Mesodermal cell (in vitro differentiated cells): ENCODE data around the gene NCK1.
"Not testable (repeated sequence)": the region's sequence is repeated elsewhere in the genome, so short reads cannot be mapped to it uniquely, and the experiment has no call there.

Experiments used
- H3K27ac ChIP-seq: 2 replicates; pipeline ENCODE4 v1.7.0; 2013; ENCODE audit warnings: mild to moderate bottlenecking, low read depth, low read length, moderate library complexity; ENCODE audit not compliant: severe bottlenecking
- H3K36me3 ChIP-seq: 2 replicates; pipeline ENCODE4 v1.7.1; 2013; ENCODE audit warnings: mild to moderate bottlenecking, low read length, moderate library complexity; ENCODE audit not compliant: control insufficient read depth, insufficient read depth
- H3K4me1 ChIP-seq: one replicate; pipeline ENCODE4 v1.7.1; 2013; ENCODE audit warnings: mild to moderate bottlenecking, low read length; ENCODE audit not compliant: insufficient read depth, control insufficient read depth, poor library complexity, severe bottlenecking
- H3K4me3 ChIP-seq: 2 replicates; pipeline ENCODE4 v1.7.0; 2013; ENCODE audit warnings: low read length, control low read depth, mild to moderate bottlenecking; ENCODE audit not compliant: insufficient read depth, poor library complexity, severe bottlenecking; ENCODE audit errors: extremely low read depth
- H3K9me3 ChIP-seq: 2 replicates; pipeline ENCODE4 v1.7.1; 2013; ENCODE audit warnings: mild to moderate bottlenecking, low read length, moderate library complexity; ENCODE audit not compliant: control insufficient read depth
- WGBS, 2 experiments: methylation state at CpG; one replicate each; pipeline ENCODE4 v1.1.5; 2013; ENCODE audit warnings: missing lambda C conversion rate in 2 of 2; ENCODE audit not compliant: insufficient coverage in 2 of 2; 5-methylcytosine and 5-hydroxymethylcytosine counted together

The NCK1 gene

GRCh38 chr3:136869282-136869681, 7.3 kb downstream of the NCK1 start:
- H3K9me3 ChIP-seq, result peaks cover 8% of the 10 kb centered on the region
- 94 to 97% methylated on average over 7 to 8 of the region's 9 CpGs for WGBS, 2 experiments
- no peaks in the 10 kb centered on the region for H3K4me1 ChIP-seq
- H3K27ac ChIP-seq, result no peak overlapping the region
- H3K4me3 ChIP-seq, result no peak overlapping the region
- peaks cover 73% of the 10 kb centered on the region for H3K36me3 ChIP-seq

GRCh38 chr3:136872258-136872657, 10.2 kb downstream of the NCK1 start:
- H3K9me3 ChIP-seq, H3K4me1 ChIP-seq, H3K27ac ChIP-seq, H3K4me3 ChIP-seq: not testable (repeated sequence)
- 93% methylated on average over 3 of the region's 3 CpGs for WGBS, 2 experiments
- H3K36me3 ChIP-seq, result peaks cover 74% of the 10 kb centered on the region

GRCh38 chr3:136879510-136879909, 17.5 kb downstream of the NCK1 start:
- H3K27ac ChIP-seq, H3K9me3 ChIP-seq, H3K4me1 ChIP-seq, H3K4me3 ChIP-seq: not testable (repeated sequence)
- H3K36me3 ChIP-seq, result peaks cover 33% of the 10 kb centered on the region
- WGBS, 2 experiments, result 83 to 100% methylated on average over 2 of the region's 2 CpGs

- Histone ChIP-seq H3K4me3 (no peak overlapping the region), H3K36me3 (peaks cover 28% of the 10 kb centered on the region), H3K4me1 (no peaks in the 10 kb centered on the region), H3K9me3 (no peaks in the 10 kb centered on the region), H3K27ac (no peak overlapping the region)
- WGBS, 2 experiments, result 83% methylated on average over 1 of the region's 1 CpG; no CpG with 5 or more reads in 1 of the 2 experiments
Measured at GRCh38 chr3:136882571-136882970, 20.6 kb downstream of the NCK1 start.

- no peak overlapping the region for H3K4me3 ChIP-seq
- no peaks in the 10 kb centered on the region for H3K9me3 ChIP-seq
- H3K27ac ChIP-seq, result no peak overlapping the region
- no peaks in the 10 kb centered on the region for H3K4me1 ChIP-seq
- peaks cover 26% of the 10 kb centered on the region for H3K36me3 ChIP-seq
- 97 to 100% methylated on average over 2 to 9 of the region's 9 CpGs for WGBS, 2 experiments
Measured at GRCh38 chr3:136883967-136884720, 22.1 kb downstream of the NCK1 start.

- no peak overlapping the region for H3K27ac ChIP-seq
- 90 to 94% methylated on average over 2 to 4 of the region's 5 CpGs for WGBS, 2 experiments
- H3K4me1 ChIP-seq, result no peaks in the 10 kb centered on the region
- H3K36me3 ChIP-seq, result peaks cover 35% of the 10 kb centered on the region
- no peak overlapping the region for H3K4me3 ChIP-seq
- peaks cover 6% of the 10 kb centered on the region for H3K9me3 ChIP-seq
Measured at GRCh38 chr3:136885357-136886213, 23.6 kb downstream of the NCK1 start.

GRCh38 chr3:136889947-136890346, 27.9 kb downstream of the NCK1 start:
- Histone ChIP-seq H3K4me3 (no peak overlapping the region), H3K27ac (no peak overlapping the region), H3K36me3 (peaks cover 39% of the 10 kb centered on the region), H3K9me3 (peaks cover 18% of the 10 kb centered on the region), H3K4me1 (peaks cover 21% of the 10 kb centered on the region)
- WGBS, 2 experiments, result 82 to 83% methylated on average over 19 to 21 of the region's 24 CpGs

- H3K4me1 ChIP-seq, result peaks cover 33% of the 10 kb centered on the region
- H3K4me3 ChIP-seq, result no peak overlapping the region
- 0% methylated on average over 1 of the region's 2 CpGs for WGBS, 2 experiments
- peak overlapping the region; percentile 92 for H3K27ac ChIP-seq
- peaks cover 18% of the 10 kb centered on the region for H3K9me3 ChIP-seq
- peaks cover 40% of the 10 kb centered on the region for H3K36me3 ChIP-seq
Measured at GRCh38 chr3:136891934-136892855, 30.2 kb downstream of the NCK1 start.

GRCh38 chr3:136893848-136894443, 31.9 kb downstream of the NCK1 start:
- Histone ChIP-seq H3K9me3 (peaks cover 18% of the 10 kb centered on the region), H3K4me1 (peaks cover 43% of the 10 kb centered on the region), H3K4me3 (no peak overlapping the region), H3K36me3 (peaks cover 31% of the 10 kb centered on the region), H3K27ac (peak overlapping the region; percentile 92)
- WGBS, 2 experiments, result 52 to 100% methylated on average over 1 to 3 of the region's 5 CpGs

GRCh38 chr3:136897171-136897570, 35.2 kb downstream of the NCK1 start:
- not testable (repeated sequence) for H3K4me3 ChIP-seq, H3K36me3 ChIP-seq
- Histone ChIP-seq H3K27ac (peak overlapping the region; percentile 8), H3K4me1 (peaks cover 47% of the 10 kb centered on the region), H3K9me3 (peaks cover 22% of the 10 kb centered on the region)
- WGBS, 2 experiments, result 40% methylated on average over 1 of the region's 1 CpG; no CpG with 5 or more reads in 1 of the 2 experiments
